HFFc6 (cell line): ENCODE measurements around the gene FAP. TPM values are rescaled to one million over a fixed set of nuclear protein-coding genes. Genes with fewer than 3 reads are reported as not detected.

Source experiments
- DNase-seq: peaks from one replicate; pipeline ENCODE4 v3.0.0-alpha.2; 2018
- H3K27ac Mint-ChIP-seq: 2 replicates; pipeline ENCODE4 v1.8.0; 2020; ENCODE audit warnings: mild to moderate bottlenecking, mixed read lengths
- H3K27me3 Mint-ChIP-seq: 2 replicates; pipeline ENCODE4 v1.8.0; 2021; ENCODE audit warnings: mild to moderate bottlenecking, moderate library complexity, mixed read lengths; ENCODE audit not compliant: insufficient read depth
- H3K36me3 Mint-ChIP-seq: 2 replicates; pipeline ENCODE4 v1.8.0; 2021; ENCODE audit warnings: low read depth, mixed read lengths
- H3K4me1 Mint-ChIP-seq: 2 replicates; pipeline ENCODE4 v1.8.0; 2020; ENCODE audit warnings: low read depth, mixed read lengths
- H3K4me3 Mint-ChIP-seq: 2 replicates; pipeline ENCODE4 v1.8.0; 2020; ENCODE audit warnings: mild to moderate bottlenecking, moderate library complexity, mixed read lengths
- H3K9me3 Mint-ChIP-seq: 2 replicates; pipeline ENCODE4 v1.8.0; 2020; ENCODE audit warnings: mild to moderate bottlenecking, mixed read lengths
- CTCF ChIP-seq: fragments of 200-600 bp; sonication (generic); IDR thresholded peaks from 2 replicates; pipeline ENCODE4 v1.5.0; 2021; ENCODE audit warnings: antibody characterized with exemption, mild to moderate bottlenecking
- total RNA-seq, 6 experiments: library from RNA; stranded (reverse); fragmentation: NEBNext Ultra II Directional; extraction: Animal tissue kit (Norgen Biotek cat#: 25700); gene quantifications; 2 replicates in 1 of 6; 3 replicates in 5 of 6; pipeline ENCODE4 v1.2.3, GENCODE V29; 2021

FAP gene
- total RNA-seq, 6 experiments from 2014 or later: 62.6 to 101 (median 67.0) TPM

DNA sequence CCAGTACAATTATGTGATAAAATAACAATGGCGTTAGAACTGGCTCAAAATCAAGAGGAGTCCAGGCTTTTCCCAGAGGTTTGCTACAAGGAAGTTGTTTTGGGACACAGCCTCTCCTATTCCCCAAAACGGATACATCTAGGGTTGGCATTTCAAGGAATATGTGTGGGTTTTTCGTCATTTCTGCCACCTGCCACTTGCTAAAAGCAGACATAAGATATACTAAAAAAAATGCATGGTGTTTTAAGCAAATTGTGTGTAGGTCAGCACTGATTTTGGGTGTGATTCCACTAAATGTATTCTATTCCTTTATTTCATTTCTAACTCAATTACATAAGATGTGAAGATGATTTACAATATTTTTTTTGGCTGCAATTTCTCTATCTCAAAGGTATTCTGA lies 54.8 kb downstream of the FAP start:
- no peak overlapping the region for H3K4me3 Mint-ChIP-seq
- H3K27me3 Mint-ChIP-seq: no peaks in the 10 kb centered on the region; the same call in 1 of the 2 replicates
- no peak for DNase-seq
- no peaks in the 10 kb centered on the region for H3K9me3 Mint-ChIP-seq
- no peaks in the 10 kb centered on the region for H3K4me1 Mint-ChIP-seq
- peaks cover 50% of the 10 kb centered on the region for H3K36me3 Mint-ChIP-seq
- no peak overlapping the region for H3K27ac Mint-ChIP-seq
- TF ChIP-seq CTCF: no peak

DNA sequence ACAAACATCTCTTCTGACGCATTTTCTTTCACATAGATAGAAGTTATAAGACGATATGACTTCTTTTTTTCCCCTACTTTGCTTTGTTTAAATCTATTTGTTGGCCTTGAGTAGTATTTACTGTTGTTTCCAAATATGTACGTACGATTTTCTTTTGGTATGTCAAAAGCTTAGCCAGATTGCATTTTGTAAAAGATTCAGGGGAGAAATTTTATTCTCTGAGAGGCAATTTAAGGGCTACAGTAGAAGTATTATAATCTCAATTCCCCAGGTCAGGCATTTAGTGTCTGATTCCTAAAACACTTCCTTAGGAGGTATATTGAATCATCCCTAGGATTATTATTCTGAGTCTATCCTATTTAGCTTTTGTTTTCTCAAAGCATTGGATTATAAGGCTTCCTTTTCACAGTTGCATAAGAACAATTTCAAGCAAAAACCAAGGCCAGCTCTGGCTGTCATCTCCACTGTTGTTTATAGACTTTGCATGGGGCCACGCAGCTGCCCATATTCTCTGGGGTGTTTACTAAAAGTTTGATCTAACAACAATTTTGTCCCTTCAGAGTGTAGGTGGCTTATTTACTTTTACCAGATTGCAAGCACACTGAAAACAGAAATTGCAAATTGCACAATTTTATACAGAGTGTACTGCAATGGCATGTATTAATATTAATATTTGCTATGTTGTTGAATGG lies 57.6 kb downstream of the FAP start:
- DNase-seq: no peak
- no peak overlapping the region for H3K4me3 Mint-ChIP-seq
- no peaks in the 10 kb centered on the region for H3K4me1 Mint-ChIP-seq
- TF ChIP-seq CTCF: no peak
- H3K9me3 Mint-ChIP-seq: no peaks in the 10 kb centered on the region
- H3K36me3 Mint-ChIP-seq: peaks cover 35% of the 10 kb centered on the region
- no peak overlapping the region for H3K27ac Mint-ChIP-seq
- H3K27me3 Mint-ChIP-seq: no peaks in the 10 kb centered on the region

GRCh38 chr2:162184821-162185450 lies 58.3 kb downstream of the FAP start:
- no peaks in the 10 kb centered on the region for H3K9me3 Mint-ChIP-seq
- H3K4me1 Mint-ChIP-seq: no peaks in the 10 kb centered on the region
- no peaks in the 10 kb centered on the region for H3K27me3 Mint-ChIP-seq
- no peak for TF ChIP-seq CTCF
- no peak overlapping the region for H3K4me3 Mint-ChIP-seq
- no peak overlapping the region for H3K27ac Mint-ChIP-seq
- DNase-seq: no peak
- peaks cover 42% of the 10 kb centered on the region for H3K36me3 Mint-ChIP-seq

DNA sequence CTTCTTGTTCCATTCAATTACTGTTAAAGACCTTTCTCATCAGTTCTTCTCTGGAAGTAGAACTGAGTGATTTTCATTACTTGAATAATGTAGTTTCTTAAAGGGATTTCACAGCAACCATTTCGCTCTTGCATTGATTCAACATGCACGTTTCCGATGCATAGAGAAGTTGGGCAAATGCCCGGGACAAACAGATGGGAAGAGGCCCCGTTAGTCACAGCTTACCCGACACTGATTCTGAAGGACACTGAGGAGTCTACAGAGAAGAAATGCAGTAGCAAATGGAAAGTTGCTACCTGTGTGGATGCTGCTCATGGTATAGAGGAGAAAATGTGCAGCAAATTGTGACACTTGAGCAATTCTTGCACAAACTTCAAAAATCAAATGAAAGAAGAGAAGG lies 58.9 kb downstream of the FAP start:
- TF ChIP-seq CTCF: no peak
- Mint-ChIP-seq H3K9me3 (no peaks in the 10 kb centered on the region), H3K27ac (no peak overlapping the region), H3K27me3 (no peaks in the 10 kb centered on the region), H3K36me3 (peaks cover 46% of the 10 kb centered on the region), H3K4me3 (no peak overlapping the region), H3K4me1 (no peaks in the 10 kb centered on the region)
- DNase-seq: no peak

GRCh38 chr2:162182395-162182794 lies 60.9 kb downstream of the FAP start:
- no peak for TF ChIP-seq CTCF
- Mint-ChIP-seq H3K9me3 (no peaks in the 10 kb centered on the region), H3K27ac (no peak overlapping the region), H3K4me1 (peaks cover 6% of the 10 kb centered on the region), H3K36me3 (peaks cover 38% of the 10 kb centered on the region), H3K4me3 (no peak overlapping the region), H3K27me3 (no peaks in the 10 kb centered on the region)
- DNase-seq: no peak
